ENCODE measurements around the gene BID. TPM values are rescaled to one million over a fixed set of nuclear protein-coding genes. Genes with fewer than 3 reads are reported as not detected.
A peak's percentile ranks its signal among the peaks of the same experiment; 100 is the strongest.

The BID gene
- total RNA-seq, 2 donors from 2014 or later = 20.1 to 24.4 TPM

DNA sequence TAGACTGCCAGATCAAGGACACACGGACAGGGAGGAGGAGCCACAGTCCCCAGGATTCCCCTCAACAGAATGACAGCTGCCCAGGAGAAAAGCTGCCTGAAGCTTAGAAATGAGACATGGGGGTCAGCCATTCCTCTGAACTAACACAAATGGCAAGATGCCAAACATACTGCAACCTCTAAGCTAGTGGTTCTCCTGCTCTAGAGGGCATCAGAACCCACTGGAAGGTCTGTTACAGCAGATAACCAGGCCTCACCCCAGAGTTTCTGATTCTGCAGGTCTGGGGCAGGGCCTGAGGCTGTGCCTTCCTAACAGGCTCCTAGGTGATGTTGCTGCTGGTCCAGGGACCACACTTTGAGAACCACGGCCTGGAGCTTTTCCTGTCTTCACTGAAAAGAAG lies 28.6 kb upstream of the BID start:
- no peak overlapping the region for H3K9ac ChIP-seq (ENCODE audit: extremely low read depth, low read length, poor library complexity, severe bottlenecking)
- peaks cover 3% of the 10 kb centered on the region for H3K4me1 Mint-ChIP-seq
- no peaks in the 10 kb centered on the region for H3K27me3 Mint-ChIP-seq (ENCODE audit: insufficient read depth)
- no peak overlapping the region for H3K4me3 ChIP-seq (ENCODE audit: low read length)
- 87 to 88% methylated on average over 1 to 2 of the region's 2 CpGs for WGBS, 2 experiments (ENCODE audit: insufficient coverage in 1 of 2, insufficient read length in 1 of 2)
- peaks cover 5% of the 10 kb centered on the region for H3K36me3 ChIP-seq (ENCODE audit: control insufficient read depth, insufficient read depth, low read length)
- no peaks in the 10 kb centered on the region for H3K9me3 Mint-ChIP-seq
- no peak overlapping the region for H3K4me3 Mint-ChIP-seq
- H3K36me3 Mint-ChIP-seq (ENCODE audit: low read depth) = peaks cover 28% of the 10 kb centered on the region
- DNase-seq = no peak
- H3K27me3 ChIP-seq (ENCODE audit: control insufficient read depth, insufficient read depth, low read length, poor library complexity, severe bottlenecking) = no peaks in the 10 kb centered on the region
- no peak overlapping the region for H3K27ac Mint-ChIP-seq
- no peaks in the 10 kb centered on the region for H3K4me1 ChIP-seq (ENCODE audit: control insufficient read depth, insufficient read depth, low read length)
- no peak overlapping the region for H3K27ac ChIP-seq (ENCODE audit: low read depth, low read length)
- no peaks in the 10 kb centered on the region for H3K9me3 ChIP-seq (ENCODE audit: control insufficient read depth, low read length)
- no peak for TF ChIP-seq CTCF (conservative IDR thresholded peaks at IDR 0.05)

- no peaks in the 10 kb centered on the region for H3K9me3 ChIP-seq (ENCODE audit: control insufficient read depth, low read length)
- Mint-ChIP-seq H3K27me3 (ENCODE audit: insufficient read depth) (no peaks in the 10 kb centered on the region), H3K4me1 (peaks cover 3% of the 10 kb centered on the region), H3K36me3 (ENCODE audit: low read depth) (peaks cover 24% of the 10 kb centered on the region), H3K4me3 (no peak overlapping the region), H3K9me3 (no peaks in the 10 kb centered on the region), H3K27ac (no peak overlapping the region)
- TF ChIP-seq CTCF (conservative IDR thresholded peaks at IDR 0.05) = no peak
- H3K27ac ChIP-seq (ENCODE audit: low read depth, low read length) = peak overlapping the region; percentile 16
- peaks cover 5% of the 10 kb centered on the region for H3K36me3 ChIP-seq (ENCODE audit: control insufficient read depth, insufficient read depth, low read length)
- DNase-seq = no peak
- H3K4me3 ChIP-seq (ENCODE audit: low read length) = no peak overlapping the region
- H3K27me3 ChIP-seq (ENCODE audit: control insufficient read depth, insufficient read depth, low read length, poor library complexity, severe bottlenecking) = no peaks in the 10 kb centered on the region
- H3K4me1 ChIP-seq (ENCODE audit: control insufficient read depth, insufficient read depth, low read length) = no peaks in the 10 kb centered on the region
- 93 to 94% methylated on average over 9 to 10 of the region's 10 CpGs for WGBS, 2 experiments (ENCODE audit: insufficient coverage in 1 of 2, insufficient read length in 1 of 2)
- H3K9ac ChIP-seq (ENCODE audit: extremely low read depth, low read length, poor library complexity, severe bottlenecking) = no peak overlapping the region
These were observed 28.1 kb upstream of the BID start for GRCh38 chr22:17802411-17802810.

GRCh38 chr22:17797721-17798559 lies 23.7 kb upstream of the BID start:
- Mint-ChIP-seq H3K27me3 (ENCODE audit: insufficient read depth) (no peaks in the 10 kb centered on the region), H3K36me3 (ENCODE audit: low read depth) (peaks cover 2% of the 10 kb centered on the region), H3K27ac (no peak overlapping the region), H3K4me3 (no peak overlapping the region), H3K9me3 (no peaks in the 10 kb centered on the region), H3K4me1 (peaks cover 2% of the 10 kb centered on the region)
- Histone ChIP-seq H3K27me3 (ENCODE audit: control insufficient read depth, insufficient read depth, low read length, poor library complexity, severe bottlenecking) (no peaks in the 10 kb centered on the region), H3K4me3 (ENCODE audit: low read length) (no peak overlapping the region), H3K9ac (ENCODE audit: extremely low read depth, low read length, poor library complexity, severe bottlenecking) (no peak overlapping the region), H3K36me3 (ENCODE audit: control insufficient read depth, insufficient read depth, low read length) (no peaks in the 10 kb centered on the region), H3K9me3 (ENCODE audit: control insufficient read depth, low read length) (no peaks in the 10 kb centered on the region), H3K27ac (ENCODE audit: low read depth, low read length) (no peak overlapping the region), H3K4me1 (ENCODE audit: control insufficient read depth, insufficient read depth, low read length) (peaks cover 3% of the 10 kb centered on the region)
- DNase-seq = no peak
- WGBS, 2 experiments (ENCODE audit: insufficient coverage in 1 of 2, insufficient read length in 1 of 2) = 93 to 96% methylated on average over 11 to 23 of the region's 23 CpGs
- no peak for TF ChIP-seq CTCF (conservative IDR thresholded peaks at IDR 0.05)
